WTC11 (cell line): ENCODE data around the gene PRR15L. TPM values are rescaled to one million over a fixed set of nuclear protein-coding genes. Genes with fewer than 3 reads are reported as not detected.

ENCODE experiments used
- ATAC-seq: fragments of 200-7000 bp; cut with Tn5 transposase; 2 replicates; pipeline ENCODE4 v1.10.0; 2021; ENCODE audit warnings: mild to moderate bottlenecking, moderate library complexity
- CTCF ChIA-PET: fragments of 300-600 bp; sonication (Branson Sonifier 250); formaldehyde crosslinking; loops from one replicate; lab custom pipeline; 2021; ENCODE audit warnings: antibody characterized with exemption; lab: Charles Lee
- POLR2A ChIA-PET: fragments of 350-600 bp; sonication (Branson Sonifier 250); formaldehyde crosslinking; loops from one replicate; lab custom pipeline; 2021; ENCODE audit warnings: antibody characterized with exemption; lab: Charles Lee
- DNase-seq: peaks from one replicate; pipeline ENCODE4 v3.0.0; 2021; ENCODE audit warnings: low spot score
- H3K27ac Mint-ChIP-seq: 2 replicates; pipeline ENCODE4 v1.8.0; 2021; ENCODE audit warnings: mixed read lengths
- H3K27me3 Mint-ChIP-seq: 2 replicates; pipeline ENCODE4 v1.8.0; 2021; ENCODE audit warnings: low read depth, mild to moderate bottlenecking, moderate library complexity, mixed read lengths
- H3K36me3 Mint-ChIP-seq: 2 replicates; pipeline ENCODE4 v1.8.0; 2021; ENCODE audit warnings: mixed read lengths
- H3K4me1 Mint-ChIP-seq: 2 replicates; pipeline ENCODE4 v1.8.0; 2022; ENCODE audit warnings: mixed read lengths
- H3K4me3 Mint-ChIP-seq: 2 replicates; pipeline ENCODE4 v1.8.0; 2021; ENCODE audit warnings: mild to moderate bottlenecking, moderate library complexity, mixed read lengths
- H3K9me3 Mint-ChIP-seq: 2 replicates; pipeline ENCODE4 v1.8.0; 2021; ENCODE audit warnings: mixed read lengths
- AR ChIP-seq: fragments of 250-450 bp; sonication (Bioruptor Pico); IDR thresholded peaks from 2 replicates; pipeline ENCODE4 v1.9.0; 2021; ENCODE audit warnings: mild to moderate bottlenecking
- CREB1 ChIP-seq: sonication (generic); formaldehyde crosslinking; IDR thresholded peaks from 2 replicates; pipeline ENCODE4 v1.8.0; 2023; ENCODE audit warnings: mild to moderate bottlenecking, missing genetic modification reagents
- CTCF ChIP-seq: fragments of 200-600 bp; IDR thresholded peaks from 2 replicates; pipeline ENCODE4 v1.8.0; 2022; ENCODE audit warnings: antibody characterized with exemption
- E2F4 ChIP-seq: sonication (generic); formaldehyde crosslinking; IDR thresholded peaks from 2 replicates; pipeline ENCODE4 v1.8.1; 2022; ENCODE audit warnings: low read depth, mild to moderate bottlenecking, moderate library complexity, missing genetic modification reagents, borderline replicate concordance
- E2F5 ChIP-seq: sonication (generic); formaldehyde crosslinking; IDR thresholded peaks from 2 replicates; pipeline ENCODE4 v1.8.1; 2022; ENCODE audit warnings: mild to moderate bottlenecking, moderate library complexity, missing genetic modification reagents
- ETV6 ChIP-seq: sonication (generic); formaldehyde crosslinking; IDR thresholded peaks from 2 replicates; pipeline ENCODE4 v1.8.1; 2022; ENCODE audit warnings: mild to moderate bottlenecking, missing genetic modification reagents
- GRHL2 ChIP-seq: fragments of 250-450 bp; sonication (Bioruptor Pico); IDR thresholded peaks from 2 replicates; pipeline ENCODE4 v1.8.0; 2022; ENCODE audit warnings: mild to moderate bottlenecking, moderate library complexity; ENCODE audit not compliant: insufficient replicate concordance, severe bottlenecking
- JAZF1 ChIP-seq: fragments of 250-450 bp; sonication (Bioruptor Pico); IDR thresholded peaks from 2 replicates; pipeline ENCODE4 v1.9.0; 2021; ENCODE audit warnings: moderate library complexity, mild to moderate bottlenecking, inconsistent platforms
- NFYB ChIP-seq: sonication (generic); formaldehyde crosslinking; conservative IDR thresholded peaks from 2 replicates; pipeline ENCODE4 v1.8.0; 2022; ENCODE audit warnings: low read depth, missing genetic modification reagents
- PRRX2 ChIP-seq: fragments of 250-450 bp; sonication (Bioruptor Pico); IDR thresholded peaks from 2 replicates; pipeline ENCODE4 v1.8.0; 2021; ENCODE audit warnings: mild to moderate bottlenecking
- SMAD3 ChIP-seq: sonication (generic); formaldehyde crosslinking; IDR thresholded peaks from 2 replicates; pipeline ENCODE4 v1.8.0; 2022; ENCODE audit warnings: missing genetic modification reagents, mild to moderate bottlenecking, borderline replicate concordance
- ZNF121 ChIP-seq: sonication (generic); formaldehyde crosslinking; IDR thresholded peaks from 2 replicates; pipeline ENCODE4 v1.8.0; 2023; ENCODE audit warnings: missing genetic modification reagents
- ZNF317 ChIP-seq: sonication (generic); formaldehyde crosslinking; IDR thresholded peaks from 2 replicates; pipeline ENCODE4 v1.8.1; 2023; ENCODE audit warnings: low read depth, mild to moderate bottlenecking, moderate library complexity, missing genetic modification reagents, borderline replicate concordance
- ZNF416 ChIP-seq: fragments of 250-450 bp; sonication (Bioruptor Pico); IDR thresholded peaks from 2 replicates; pipeline ENCODE4 v1.9.0; 2021; ENCODE audit warnings: mild to moderate bottlenecking, inconsistent platforms
- total RNA-seq: library from RNA; stranded (reverse); gene quantifications from 3 replicates; pipeline ENCODE4 v1.2.3, GENCODE V29; 2021
- TF ChIP-seq, protein P1 (sequence below): fragments of 250-450 bp; sonication (Bioruptor Pico); IDR thresholded peaks from 2 replicates; pipeline ENCODE4 v2.1.2; 2022; ENCODE audit warnings: mild to moderate bottlenecking, moderate library complexity
- TF ChIP-seq, protein P2 (sequence below): sonication (generic); formaldehyde crosslinking; IDR thresholded peaks from 2 replicates; pipeline ENCODE4 v1.8.0; 2022; ENCODE audit warnings: mild to moderate bottlenecking, missing genetic modification reagents
- TF ChIP-seq, protein P3 (sequence below): sonication (generic); formaldehyde crosslinking; IDR thresholded peaks from 2 replicates; pipeline ENCODE4 v1.8.0; 2022; ENCODE audit warnings: missing genetic modification reagents

The PRR15L gene
- total RNA-seq, 1 experiment from 2014 or later, result 0.59 TPM

GRCh38 chr17:47950448-47950847 lies 7.2 kb downstream of the PRR15L start:
- POLR2A ChIA-PET, result interaction anchor here (0.7 kb wide), 1 partner anchor 26 kb away, joined by 3 read pairs; no protein-coding TSS in a partner anchor
- Mint-ChIP-seq H3K27ac (no peak overlapping the region), H3K9me3 (no peaks in the 10 kb centered on the region)

GRCh38 chr17:47949946-47950345 lies 7.7 kb downstream of the PRR15L start:
- Mint-ChIP-seq H3K4me1 (peaks cover 16% of the 10 kb centered on the region), H3K9me3 (no peaks in the 10 kb centered on the region), H3K27ac (no peak overlapping the region), H3K27me3 (no peaks in the 10 kb centered on the region), H3K4me3 (no peak overlapping the region), H3K36me3 (peaks cover 3% of the 10 kb centered on the region; the same call in 1 of the 2 replicates)
- DNase-seq (no peak), ATAC-seq (no peak)
- POLR2A ChIA-PET, result interaction anchor here (0.7 kb wide), 1 partner anchor 27 kb away, joined by 3 read pairs; no protein-coding TSS in a partner anchor
- TF ChIP-seq E2F4 (CRISPR knock-in tag), result no peak
- no peak for TF ChIP-seq ZNF317 (CRISPR knock-in tag)
- TF ChIP-seq ZNF121 (CRISPR knock-in tag), result no peak
- TF ChIP-seq, protein P1, sequence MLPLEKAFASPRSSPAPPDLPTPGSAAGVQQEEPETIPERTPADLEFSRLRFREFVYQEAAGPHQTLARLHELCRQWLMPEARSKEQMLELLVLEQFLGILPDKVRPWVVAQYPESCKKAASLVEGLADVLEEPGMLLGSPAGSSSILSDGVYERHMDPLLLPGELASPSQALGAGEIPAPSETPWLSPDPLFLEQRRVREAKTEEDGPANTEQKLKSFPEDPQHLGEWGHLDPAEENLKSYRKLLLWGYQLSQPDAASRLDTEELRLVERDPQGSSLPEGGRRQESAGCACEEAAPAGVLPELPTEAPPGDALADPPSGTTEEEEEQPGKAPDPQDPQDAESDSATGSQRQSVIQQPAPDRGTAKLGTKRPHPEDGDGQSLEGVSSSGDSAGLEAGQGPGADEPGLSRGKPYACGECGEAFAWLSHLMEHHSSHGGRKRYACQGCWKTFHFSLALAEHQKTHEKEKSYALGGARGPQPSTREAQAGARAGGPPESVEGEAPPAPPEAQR (CRISPR knock-in tag), result no peak
- no peak for TF ChIP-seq JAZF1 (CRISPR knock-in tag)
- no peak for TF ChIP-seq AR
- no peak for TF ChIP-seq CREB1
- no peak for TF ChIP-seq SMAD3
- no peak for TF ChIP-seq PRRX2 (CRISPR knock-in tag)
- no peak for TF ChIP-seq E2F5 (CRISPR knock-in tag)
- no peak for TF ChIP-seq ZNF416
- TF ChIP-seq NFYB (CRISPR knock-in tag), result no peak
- CTCF ChIA-PET, result interaction anchor here (0.6 to 4.9 kb wide), 25 partner anchors 8 to 273 kb away, joined by 3 to 104 read pairs (median 5); partner anchors contain the start of genes CDK5RAP3, LRRC46, MRPL10 and PNPO

More at GRCh38 chr17:47950448-47950847, 7.2 kb downstream of the PRR15L start:
- DNase-seq, result no peak
- ATAC-seq, result no peak
- Mint-ChIP-seq H3K4me3 (no peak overlapping the region), H3K36me3 (no peaks in the 10 kb centered on the region), H3K4me1 (peaks cover 16% of the 10 kb centered on the region), H3K27me3 (no peaks in the 10 kb centered on the region)
- CTCF ChIA-PET, result interaction anchor here (1.0 to 4.9 kb wide), 17 partner anchors 9 to 119 kb away, joined by 3 to 104 read pairs (median 5); partner anchors contain the start of genes CDK5RAP3, LRRC46, MRPL10 and PNPO
- no peak for TF ChIP-seq ETV6 (CRISPR knock-in tag)

DNA sequence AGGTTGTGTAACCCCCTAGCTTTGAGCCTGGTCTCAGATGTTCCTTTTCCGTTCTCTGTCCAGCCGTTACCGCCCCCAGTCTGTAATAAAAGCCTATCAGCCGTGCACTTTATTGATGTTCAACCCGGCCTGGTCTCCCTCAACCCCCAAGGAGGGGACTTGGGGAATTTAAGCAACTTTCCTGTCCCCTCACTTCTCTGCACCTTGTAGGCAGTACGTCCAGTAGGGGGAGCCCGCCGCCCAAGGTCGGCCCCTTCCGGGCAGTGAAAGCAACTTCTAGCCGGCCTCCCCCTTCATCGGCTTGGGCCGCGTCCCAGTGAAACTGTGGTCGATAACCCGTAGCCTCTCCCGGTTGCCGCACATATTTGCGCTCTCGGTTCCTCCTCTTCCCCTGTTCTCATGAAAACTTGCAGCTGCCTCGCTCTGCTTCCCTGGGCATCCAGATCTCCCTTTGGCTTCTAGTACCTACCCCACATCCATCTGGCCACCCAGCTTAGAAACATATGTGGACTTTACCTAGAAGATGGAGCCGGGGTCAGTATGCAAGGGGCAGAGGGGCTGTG lies 8.4 kb downstream of the PRR15L start:
- peaks cover 6% of the 10 kb centered on the region; the same call in 1 of the 2 replicates for H3K36me3 Mint-ChIP-seq
- H3K27ac Mint-ChIP-seq, result peak overlapping the region; percentile 83
- CTCF ChIA-PET, result interaction anchor here (0.6 to 4.9 kb wide), 25 partner anchors 8 to 272 kb away, joined by 3 to 104 read pairs (median 5); partner anchors contain the start of genes CDK5RAP3, PNPO, PRR15L and SCRN2
- peaks cover 16% of the 10 kb centered on the region for H3K4me1 Mint-ChIP-seq
- POLR2A ChIA-PET, result no interaction called here
- ATAC-seq, result peak; percentile 88
- H3K4me3 Mint-ChIP-seq, result peak overlapping the region; percentile 47
- DNase-seq, result peak; percentile 98
- no peaks in the 10 kb centered on the region for H3K27me3 Mint-ChIP-seq
- H3K9me3 Mint-ChIP-seq, result no peaks in the 10 kb centered on the region
- TF ChIP-seq, protein P2, sequence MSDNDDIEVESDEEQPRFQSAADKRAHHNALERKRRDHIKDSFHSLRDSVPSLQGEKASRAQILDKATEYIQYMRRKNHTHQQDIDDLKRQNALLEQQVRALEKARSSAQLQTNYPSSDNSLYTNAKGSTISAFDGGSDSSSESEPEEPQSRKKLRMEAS (CRISPR knock-in tag), result 0 out of 2 replicates have a peak, but pooled peaks have one; percentile 14
- TF ChIP-seq CTCF (peak; percentile 72), GRHL2 (CRISPR knock-in tag) (no peak)
- TF ChIP-seq, protein P3, sequence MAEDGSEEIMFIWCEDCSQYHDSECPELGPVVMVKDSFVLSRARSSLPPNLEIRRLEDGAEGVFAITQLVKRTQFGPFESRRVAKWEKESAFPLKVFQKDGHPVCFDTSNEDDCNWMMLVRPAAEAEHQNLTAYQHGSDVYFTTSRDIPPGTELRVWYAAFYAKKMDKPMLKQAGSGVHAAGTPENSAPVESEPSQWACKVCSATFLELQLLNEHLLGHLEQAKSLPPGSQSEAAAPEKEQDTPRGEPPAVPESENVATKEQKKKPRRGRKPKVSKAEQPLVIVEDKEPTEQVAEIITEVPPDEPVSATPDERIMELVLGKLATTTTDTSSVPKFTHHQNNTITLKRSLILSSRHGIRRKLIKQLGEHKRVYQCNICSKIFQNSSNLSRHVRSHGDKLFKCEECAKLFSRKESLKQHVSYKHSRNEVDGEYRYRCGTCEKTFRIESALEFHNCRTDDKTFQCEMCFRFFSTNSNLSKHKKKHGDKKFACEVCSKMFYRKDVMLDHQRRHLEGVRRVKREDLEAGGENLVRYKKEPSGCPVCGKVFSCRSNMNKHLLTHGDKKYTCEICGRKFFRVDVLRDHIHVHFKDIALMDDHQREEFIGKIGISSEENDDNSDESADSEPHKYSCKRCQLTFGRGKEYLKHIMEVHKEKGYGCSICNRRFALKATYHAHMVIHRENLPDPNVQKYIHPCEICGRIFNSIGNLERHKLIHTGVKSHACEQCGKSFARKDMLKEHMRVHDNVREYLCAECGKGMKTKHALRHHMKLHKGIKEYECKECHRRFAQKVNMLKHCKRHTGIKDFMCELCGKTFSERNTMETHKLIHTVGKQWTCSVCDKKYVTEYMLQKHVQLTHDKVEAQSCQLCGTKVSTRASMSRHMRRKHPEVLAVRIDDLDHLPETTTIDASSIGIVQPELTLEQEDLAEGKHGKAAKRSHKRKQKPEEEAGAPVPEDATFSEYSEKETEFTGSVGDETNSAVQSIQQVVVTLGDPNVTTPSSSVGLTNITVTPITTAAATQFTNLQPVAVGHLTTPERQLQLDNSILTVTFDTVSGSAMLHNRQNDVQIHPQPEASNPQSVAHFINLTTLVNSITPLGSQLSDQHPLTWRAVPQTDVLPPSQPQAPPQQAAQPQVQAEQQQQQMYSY, result 0 out of 2 replicates have a peak, but pooled peaks have one; percentile 17
